Measurements from ENCODE around the gene CARMIL1. TPM values are rescaled to one million over a fixed set of nuclear protein-coding genes. Genes with fewer than 3 reads are reported as not detected.

Gene CARMIL1
- total and polyA plus RNA-seq, 10 of the 15 experiments (the other 5 are each of a cell fraction or from before 2014, with no cell fraction given) = 6.4 to 18.1 (median 10.3) TPM

GRCh38 chr6:25544833-25545232 lies 265.7 kb downstream of the CARMIL1 start:
- POLR2A ChIA-PET = no interaction called here
- no TSS peak for BruUV-seq (replicated peaks)

More at GRCh38 chr6:25544833-25545232, 265.7 kb downstream of the CARMIL1 start:
- CTCF ChIA-PET = interaction anchor here (0.5 to 3.5 kb wide), 3 partner anchors 12 to 279 kb away, joined by 3 to 14 read pairs (median 11); no protein-coding TSS in a partner anchor
- no peaks in the 10 kb centered on the region for H3K9me3 ChIP-seq (replicated peaks; ENCODE audit: control insufficient read depth, insufficient read depth, low read length)
- H3K27ac ChIP-seq (ENCODE audit: control insufficient read depth, insufficient read depth) = no peak overlapping the region
- RAD21 ChIA-PET (ENCODE audit: unreplicated experiment) = no interaction called here
- H4K20me1 ChIP-seq (ENCODE audit: control insufficient read depth, insufficient read depth) = no peaks in the 10 kb centered on the region
- H3K27me3 ChIP-seq (replicated peaks in 1 of 2; ENCODE audit: control insufficient read depth in 2 of 2, insufficient read depth in 2 of 2, low read length in 1 of 2) = no peaks in the 10 kb centered on the region
- TF ChIP-seq NR2C2 (IDR thresholded peaks at IDR 0.05; ENCODE audit: borderline replicate concordance, control insufficient read depth, insufficient read length, low read depth) (no peak), RAD21 (IDR thresholded peaks at IDR 0.05; ENCODE audit: insufficient read depth, low read depth, low read length) (no peak), CUX1 (IDR thresholded peaks at IDR 0.05; ENCODE audit: insufficient replicate concordance, low read depth, low read length) (no peak), ZSCAN29 (IDR thresholded peaks at IDR 0.05) (no peak), POLR2A (IDR thresholded peaks at IDR 0.05; ENCODE audit: low read depth, low read length) (no peak), ZNF274 (IDR thresholded peaks at IDR 0.05; ENCODE audit: insufficient read depth, insufficient read length) (no peak), MAX (IDR thresholded peaks at IDR 0.05; ENCODE audit: low read depth, low read length) (no peak)
- TF ChIP-seq, protein P1, sequence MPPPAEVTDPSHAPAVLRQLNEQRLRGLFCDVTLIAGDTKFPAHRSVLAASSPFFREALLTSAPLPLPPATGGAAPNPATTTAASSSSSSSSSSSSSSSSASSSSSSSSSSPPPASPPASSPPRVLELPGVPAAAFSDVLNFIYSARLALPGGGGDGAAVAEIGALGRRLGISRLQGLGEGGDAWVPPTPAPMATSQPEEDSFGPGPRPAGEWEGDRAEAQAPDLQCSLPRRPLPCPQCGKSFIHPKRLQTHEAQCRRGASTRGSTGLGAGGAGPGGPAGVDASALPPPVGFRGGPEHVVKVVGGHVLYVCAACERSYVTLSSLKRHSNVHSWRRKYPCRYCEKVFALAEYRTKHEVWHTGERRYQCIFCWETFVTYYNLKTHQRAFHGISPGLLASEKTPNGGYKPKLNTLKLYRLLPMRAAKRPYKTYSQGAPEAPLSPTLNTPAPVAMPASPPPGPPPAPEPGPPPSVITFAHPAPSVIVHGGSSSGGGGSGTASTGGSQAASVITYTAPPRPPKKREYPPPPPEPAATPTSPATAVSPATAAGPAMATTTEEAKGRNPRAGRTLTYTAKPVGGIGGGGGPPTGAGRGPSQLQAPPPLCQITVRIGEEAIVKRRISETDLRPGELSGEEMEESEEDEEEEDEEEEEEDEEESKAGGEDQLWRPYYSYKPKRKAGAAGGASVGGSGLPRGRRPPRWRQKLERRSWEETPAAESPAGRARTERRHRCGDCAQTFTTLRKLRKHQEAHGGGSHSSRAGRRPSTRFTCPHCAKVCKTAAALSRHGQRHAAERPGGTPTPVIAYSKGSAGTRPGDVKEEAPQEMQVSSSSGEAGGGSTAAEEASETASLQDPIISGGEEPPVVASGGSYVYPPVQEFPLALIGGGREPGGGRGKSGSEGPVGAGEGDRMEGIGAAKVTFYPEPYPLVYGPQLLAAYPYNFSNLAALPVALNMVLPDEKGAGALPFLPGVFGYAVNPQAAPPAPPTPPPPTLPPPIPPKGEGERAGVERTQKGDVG (CRISPR knock-in tag; IDR thresholded peaks at IDR 0.05) = no peak
- H3K9ac ChIP-seq (ENCODE audit: control insufficient read depth, insufficient read depth, low read length) = no peak overlapping the region
- H3K4me3 ChIP-seq = no peak overlapping the region
- no peaks in the 10 kb centered on the region for H3K4me1 ChIP-seq (ENCODE audit: control insufficient read depth, insufficient read depth, low read length)
- H3K4me2 ChIP-seq (ENCODE audit: control insufficient read depth, insufficient read depth) = no peak overlapping the region
- intact Hi-C loops (cut with micrococcal nuclease; ENCODE audit: unreplicated experiment) = no loop called here
- no peak for FAIRE-seq
- in situ Hi-C loops (cut with MboI) = no loop called here
- no peak for ATAC-seq
- no peak for DNase-seq (ENCODE audit: low read depth, low spot score)
- no peaks in the 10 kb centered on the region for H3K36me3 ChIP-seq (ENCODE audit: control insufficient read depth in 2 of 2, insufficient read depth in 2 of 2, low read length in 1 of 2)
- H3K79me2 ChIP-seq (ENCODE audit: control insufficient read depth, insufficient read depth, low read length) = no peaks in the 10 kb centered on the region
- no peak overlapping the region for H2AFZ ChIP-seq (ENCODE audit: control insufficient read depth, low read depth, low read length)
- SMC1A ChIA-PET (ENCODE audit: uncharacterized antibody, unreplicated experiment) = interaction anchor here (1.0 to 2.0 kb wide), 2 partner anchors 11 to 274 kb away, joined by 7 to 9 read pairs; no protein-coding TSS in a partner anchor
